Activated naive CD4-positive, alpha-beta T cell (primary cell): ENCODE measurements around the gene PPM1L.

Experiments
- DNase-seq, 4 experiments: peaks; one replicate each; lab custom pipeline; 2025; lab: John Stamatoyannopoulos, UW

Gene PPM1L

GRCh38 chr3:161042023-161042501 is 286.0 kb downstream of the PPM1L start:
- DNase-seq, result no peak

GRCh38 chr3:161043336-161044035 is 287.5 kb downstream of the PPM1L start:
- no peak for DNase-seq

DNA sequence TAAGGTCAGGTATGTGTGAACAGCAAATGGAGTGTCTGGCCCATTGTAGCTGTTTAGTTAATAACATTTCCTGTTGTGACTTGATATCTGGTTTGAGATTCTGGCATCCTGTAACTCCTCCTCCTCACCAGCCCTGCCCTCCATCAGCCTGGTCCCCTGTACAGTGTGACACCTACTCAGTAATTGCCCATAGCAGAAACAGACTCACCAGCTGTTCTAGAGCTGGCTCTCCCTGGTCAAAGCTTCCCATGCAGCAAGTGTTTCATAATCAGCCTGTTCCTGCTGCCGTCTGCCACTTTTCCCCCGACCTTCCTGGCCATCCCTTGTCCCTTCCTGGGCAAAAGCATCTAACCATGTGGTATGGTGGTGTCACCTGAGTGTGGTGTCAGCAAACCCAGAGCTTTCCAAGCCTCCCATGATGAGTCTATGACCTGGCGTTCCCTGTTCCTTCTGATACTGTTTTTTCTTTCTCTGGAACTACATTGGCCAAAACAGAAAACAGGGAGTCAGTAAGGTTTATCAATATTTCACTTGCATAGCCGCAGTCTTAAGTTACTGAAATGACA is 293.7 kb downstream of the PPM1L start:
- no peak for DNase-seq

- no peak for DNase-seq
Observed at GRCh38 chr3:161050935-161051334, 294.9 kb downstream of the PPM1L start.

DNA sequence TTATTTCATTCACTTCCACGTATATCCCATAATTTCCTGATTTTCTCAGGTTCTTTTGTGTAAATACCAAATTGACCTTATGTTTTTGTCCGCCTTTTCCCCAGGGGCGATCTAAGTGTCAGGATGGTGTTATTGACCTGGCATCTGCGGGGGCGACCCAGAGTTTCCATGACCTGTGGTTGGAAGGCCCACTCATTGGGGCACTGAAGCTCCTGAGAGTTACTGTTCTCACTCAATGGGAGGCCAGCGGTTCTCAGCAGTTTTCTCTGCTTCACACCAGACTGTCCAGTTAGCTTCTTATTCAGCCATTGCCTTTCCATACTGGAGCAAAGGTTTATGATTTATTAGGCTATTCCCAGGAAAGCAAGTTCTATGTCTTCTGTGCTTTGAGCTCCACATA is 295.8 kb downstream of the PPM1L start:
- DNase-seq, result no peak

GRCh38 chr3:161054860-161055604 is 299.0 kb downstream of the PPM1L start:
- DNase-seq, result no peak

DNA sequence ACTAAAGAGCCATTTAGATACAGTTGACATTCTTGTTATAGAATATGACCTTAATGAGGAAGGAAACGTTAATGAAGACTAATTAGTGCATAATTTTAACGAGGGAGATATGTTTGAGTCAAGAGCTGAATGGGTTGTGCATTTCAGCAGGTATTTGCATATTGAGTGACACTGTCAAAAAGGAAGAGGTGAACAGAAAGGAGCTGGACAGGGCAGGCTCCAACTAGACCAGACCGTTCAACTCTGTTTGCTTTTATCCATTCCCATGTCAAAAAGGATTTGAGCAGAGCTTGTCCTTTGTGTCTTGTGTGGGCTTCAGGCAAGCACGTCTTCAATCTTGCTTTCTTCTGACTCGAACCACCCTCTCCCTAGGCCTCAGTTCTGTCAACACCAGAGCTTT is 308.4 kb downstream of the PPM1L start:
- no peak for DNase-seq

DNA sequence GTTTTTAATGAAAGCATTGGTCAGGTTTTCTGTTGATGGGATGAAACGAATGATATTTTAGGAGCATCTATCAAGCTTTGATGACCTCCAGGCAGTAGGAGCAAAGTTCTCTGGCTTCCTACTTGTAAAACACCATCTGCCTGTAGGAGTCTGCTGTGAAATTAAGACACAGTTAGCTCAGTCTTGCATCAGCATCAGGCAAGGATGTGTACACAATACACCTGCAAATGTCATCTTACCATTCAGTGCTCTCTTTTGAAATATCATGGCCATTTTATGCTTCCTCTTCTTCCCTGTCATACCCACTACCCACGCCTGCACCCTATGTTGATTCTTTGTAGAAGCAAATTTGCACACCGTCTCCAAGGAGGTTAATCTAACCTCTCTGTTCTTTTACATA is 310.9 kb downstream of the PPM1L start:
- no peak for DNase-seq

DNA sequence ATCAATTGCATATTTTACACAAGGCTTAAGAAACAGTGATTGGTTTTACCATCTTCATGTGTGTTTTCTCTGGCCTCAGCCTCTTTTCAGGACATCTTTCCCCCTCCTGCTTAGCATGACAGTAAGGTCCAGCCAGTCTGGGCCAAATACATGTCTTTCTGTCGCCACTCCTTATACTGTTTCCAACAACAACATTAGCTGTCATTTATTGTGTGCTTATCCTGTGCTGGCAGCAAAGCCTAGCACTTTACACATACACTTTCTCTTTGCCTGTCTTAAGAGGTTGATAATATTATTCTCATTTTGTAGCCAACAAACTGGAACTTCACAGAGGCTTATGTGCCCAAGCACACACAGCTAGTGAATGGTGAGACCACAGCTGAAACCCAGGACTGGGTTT is 311.3 kb downstream of the PPM1L start:
- DNase-seq, result no peak

DNA sequence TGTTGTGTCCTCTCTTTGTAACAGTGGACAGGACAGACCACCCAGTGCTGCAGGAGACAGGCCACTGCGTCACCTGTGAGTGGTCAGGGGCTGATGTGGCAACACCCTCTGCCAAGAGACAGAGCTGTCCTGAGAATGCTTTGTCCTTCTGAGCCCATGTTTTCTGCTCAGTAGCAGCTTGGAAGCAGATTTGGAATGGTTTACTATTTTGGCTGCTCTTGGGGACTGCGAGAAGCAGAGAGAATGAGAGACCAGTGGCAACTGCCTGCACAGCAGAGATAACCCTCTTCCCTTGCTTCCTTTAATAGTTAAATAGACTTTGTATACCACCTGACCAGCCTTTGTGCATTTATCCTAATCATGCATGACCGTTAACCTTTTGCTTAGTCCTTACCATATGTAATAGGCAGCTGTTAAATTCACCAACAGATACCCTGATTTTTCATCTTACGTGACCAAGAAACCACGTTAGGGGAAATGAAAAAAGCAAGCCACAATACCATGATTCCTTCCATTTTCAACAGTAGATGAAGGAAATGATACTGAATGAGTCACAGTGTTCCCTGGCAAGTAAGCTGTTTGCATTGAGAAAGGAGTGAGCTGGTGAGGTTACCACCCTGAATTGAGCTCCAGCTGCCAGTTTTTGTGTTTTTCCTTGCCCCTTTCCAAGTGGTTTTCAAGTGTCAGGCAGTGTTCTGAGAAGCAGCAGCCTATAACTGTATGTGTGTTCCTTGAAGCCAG is 313.6 kb downstream of the PPM1L start:
- DNase-seq, result no peak

GRCh38 chr3:161070252-161070930 is 314.4 kb downstream of the PPM1L start:
- no peak for DNase-seq

DNA sequence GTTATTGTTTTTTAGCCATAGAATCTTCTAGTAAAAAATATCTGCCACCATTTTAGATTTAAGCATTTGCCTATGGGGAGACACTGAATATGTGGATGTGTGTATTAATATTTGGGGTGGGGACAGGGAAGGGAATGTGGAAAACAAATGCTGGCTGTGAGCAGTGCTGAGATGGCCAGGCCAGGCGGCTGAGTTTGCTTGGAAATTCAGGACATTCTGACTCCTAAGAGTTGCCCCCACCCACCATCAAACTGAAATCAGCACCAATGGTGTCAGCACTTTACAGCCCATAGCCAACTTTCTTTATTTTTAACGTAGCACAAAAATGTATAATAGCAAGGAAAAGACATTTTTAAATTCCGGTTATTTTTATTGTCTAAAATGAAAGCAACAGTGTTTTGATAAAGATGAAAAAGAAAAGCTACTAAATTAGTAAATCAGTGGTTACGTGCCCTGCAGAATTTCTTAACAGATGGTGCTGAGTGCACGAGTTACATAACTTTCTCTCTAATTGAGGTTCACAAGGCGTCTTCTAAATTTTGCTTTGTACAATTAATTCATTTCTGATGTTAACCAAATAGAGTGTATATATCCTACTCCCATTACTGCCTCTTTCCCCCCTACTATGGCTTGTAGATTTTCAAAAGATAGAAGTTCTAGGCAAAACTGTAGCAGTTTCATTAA is 315.1 kb downstream of the PPM1L start:
- DNase-seq, result no peak

GRCh38 chr3:161072211-161072621 is 316.2 kb downstream of the PPM1L start:
- DNase-seq, result no peak

DNA sequence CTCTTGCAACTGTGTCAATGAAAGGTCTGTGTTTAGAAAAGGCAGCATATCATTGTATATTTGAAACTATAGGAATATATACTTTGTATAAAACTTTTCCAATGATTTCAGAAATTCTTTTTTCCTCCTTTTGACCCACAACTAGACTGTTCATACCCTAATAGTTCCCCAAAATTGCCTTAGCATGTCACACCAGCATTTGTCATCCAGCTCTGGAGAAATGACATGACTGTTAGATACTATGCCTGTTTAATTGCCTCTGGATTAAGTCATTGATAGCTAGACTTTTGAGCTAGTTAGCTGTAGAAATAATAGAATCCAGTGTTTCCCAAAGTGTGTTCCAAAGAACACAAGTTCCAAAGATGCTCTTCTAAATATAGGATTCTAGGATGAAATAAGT is 316.7 kb downstream of the PPM1L start:
- DNase-seq, result no peak

- no peak for DNase-seq
Observed at GRCh38 chr3:161073181-161073580, 317.1 kb downstream of the PPM1L start.

- DNase-seq, result no peak
Observed at GRCh38 chr3:161081633-161082032, 325.6 kb downstream of the PPM1L start.

DNA sequence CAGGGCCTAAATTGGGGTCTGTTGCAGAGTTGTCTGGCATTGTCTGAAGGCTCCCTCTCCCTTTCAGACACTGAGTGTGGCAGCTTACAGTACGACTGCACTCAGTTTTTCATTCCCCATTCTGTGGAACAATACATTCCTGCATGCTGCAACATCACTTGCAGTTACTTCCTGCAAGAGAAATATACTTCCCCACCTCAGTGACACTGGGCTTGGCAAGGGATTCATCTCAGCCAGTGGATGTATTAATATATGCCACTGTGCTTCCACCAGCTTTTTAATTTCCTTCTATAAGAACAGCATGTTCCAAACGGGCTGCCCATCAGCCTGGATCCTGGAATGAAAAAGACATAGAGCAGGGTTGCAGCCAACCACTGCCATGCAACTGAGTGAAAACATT is 326.0 kb downstream of the PPM1L start:
- DNase-seq, result no peak

GRCh38 chr3:161083131-161083530 is 327.1 kb downstream of the PPM1L start:
- DNase-seq, result no peak

DNA sequence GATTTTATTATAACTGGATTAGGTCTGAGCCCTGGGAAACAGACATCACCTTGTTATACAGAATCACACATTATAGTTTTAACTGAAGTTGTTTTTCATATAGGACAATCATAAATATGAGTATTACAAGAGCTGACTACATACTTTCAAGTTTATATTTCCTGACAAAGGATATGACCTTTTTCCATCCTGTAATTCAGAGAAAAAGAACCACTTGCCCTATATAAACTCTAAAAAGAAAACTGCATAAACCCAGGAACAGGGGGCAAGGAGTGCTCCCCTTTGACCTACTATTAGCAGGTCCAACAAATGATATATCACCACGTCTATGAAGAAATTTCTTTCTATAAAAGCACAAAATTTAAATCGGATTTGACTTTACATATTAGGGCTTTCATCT is 328.2 kb downstream of the PPM1L start:
- DNase-seq, result no peak

GRCh38 chr3:161093895-161094294 is 337.9 kb downstream of the PPM1L start:
- no peak for DNase-seq

- DNase-seq, result no peak
Observed at GRCh38 chr3:161096771-161097367, 340.8 kb downstream of the PPM1L start.
